Esophagus squamous epithelium (tissue), 5 donors: ENCODE measurements around the gene ETV6. TPM values are rescaled to one million over a fixed set of nuclear protein-coding genes. Genes with fewer than 3 reads are reported as not detected.
"Not testable (repeated sequence)": the region's sequence is repeated elsewhere in the genome, so short reads cannot be mapped to it uniquely, and the experiment has no call there.

ENCODE experiments used
- DNase-seq: peaks from one replicate; lab custom pipeline; 2025; lab: John Stamatoyannopoulos, UW
- H3K27ac ChIP-seq, 4 donors: fragments of 200-600 bp; sonication (generic); one replicate each; pipeline ENCODE4 v1.5.1; 2016 to 2019; ENCODE audit warnings: mild to moderate bottlenecking in 1 of 4
- H3K27me3 ChIP-seq, 4 donors: fragments of 200-600 bp; sonication (generic); 1 replicate in 3 of 4; 2 replicates in 1 of 4; pipeline versions ENCODE4 v1.5.1 to v1.6.0; 2017 to 2021; ENCODE audit warnings: antibody characterized with exemption in 1 of 4
- H3K36me3 ChIP-seq, 3 donors: fragments of 200-600 bp; sonication (generic); one replicate each; pipeline ENCODE4 v1.5.1; 2016 to 2019
- H3K4me1 ChIP-seq, 3 donors: fragments of 200-600 bp; sonication (generic); one replicate each; pipeline ENCODE4 v1.5.1; 2017 to 2019
- H3K4me3 ChIP-seq, 4 donors: fragments of 200-600 bp; sonication (generic); 1 replicate in 3 of 4; 2 replicates in 1 of 4; pipeline ENCODE4 v1.5.1; 2016 to 2019; ENCODE audit warnings: mild to moderate bottlenecking in 2 of 4, moderate library complexity in 1 of 4
- H3K9me3 ChIP-seq, 3 donors: fragments of 200-600 bp; sonication (generic); one replicate each; pipeline ENCODE4 v1.5.1; 2016 to 2019
- CTCF ChIP-seq, 6 experiments: fragments of 450-650 bp in 4 of 6; fragments of 200-600 bp in 2 of 6; sonication (generic) in 2 of 6; IDR thresholded peaks; one replicate each; pipeline ENCODE4 v1.5.1; 2016 to 2019; ENCODE audit warnings: antibody characterized with exemption in 6 of 6, mild to moderate bottlenecking in 4 of 6, moderate library complexity in 4 of 6
- POLR2A ChIP-seq, 4 donors: fragments of 450-650 bp; IDR thresholded peaks; one replicate each; pipeline ENCODE4 v1.6.1; 2017; ENCODE audit warnings: antibody characterized with exemption in 4 of 4, mild to moderate bottlenecking in 4 of 4, moderate library complexity in 3 of 4
- WGBS, 2 donors: methylation state at CpG; one replicate each; pipeline ENCODE4 v1.1.5; 2018; 5-methylcytosine and 5-hydroxymethylcytosine counted together
- intact Hi-C: fragments of 100-400 bp; cut with DNase I; formaldehyde crosslinking; loops from one replicate; pipeline ENCODE4 v1.15.0; 2022
- total RNA-seq, 4 donors: library from RNA; depleted of rRNA; stranded (reverse); fragments of >200 nt; gene quantifications; one replicate each; pipeline ENCODE4 v1.1.0, GENCODE V29; 2016
- donor health status: DM: yes; HTN: yes; CAD: no.

The ETV6 gene
- total RNA-seq, 4 donors from 2014 or later: 11.3 to 17.3 (median 13.8) TPM

- Histone ChIP-seq H3K36me3 (no peaks in the 10 kb centered on the region), H3K4me3 (no peak overlapping the region), H3K9me3 (no peaks in the 10 kb centered on the region), H3K27ac (no peak overlapping the region), H3K27me3 (no peaks in the 10 kb centered on the region), H3K4me1 (no peaks in the 10 kb centered on the region)
- no peak for DNase-seq
- intact Hi-C loops: no loop called here
- 52 to 75% methylated on average over 4 of the region's 4 CpGs for WGBS, 2 donors
- TF ChIP-seq POLR2A (IDR thresholded peaks at IDR 0.05): no peak
- TF ChIP-seq CTCF (IDR thresholded peaks at IDR 0.05): no peak
Measured at GRCh38 chr12:11623382-11623781, 26.1 kb upstream of the ETV6 start.

DNA sequence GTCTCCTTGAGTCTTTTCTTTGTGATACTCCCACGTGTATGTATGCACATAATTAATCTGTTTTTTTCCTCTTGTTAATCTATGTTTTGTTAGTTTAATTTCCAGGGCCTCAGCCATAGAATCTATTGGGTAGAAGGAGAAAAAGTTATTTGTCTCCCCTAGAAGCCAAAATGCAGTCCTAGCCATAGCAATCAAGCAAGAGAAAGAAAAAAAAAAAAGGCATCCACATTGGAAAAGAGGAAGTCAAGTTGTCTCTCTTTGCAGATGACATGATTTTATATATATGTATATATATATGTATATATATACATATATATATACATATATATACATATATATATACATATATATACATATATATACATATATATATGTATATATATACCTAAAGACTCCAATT lies 25.4 kb upstream of the ETV6 start:
- WGBS, 2 donors: 85 to 89% methylated on average over 1 of the region's 1 CpG
- Histone ChIP-seq H3K9me3 (no peaks in the 10 kb centered on the region), H3K36me3 (no peaks in the 10 kb centered on the region), H3K27me3 (no peaks in the 10 kb centered on the region), H3K4me1 (no peaks in the 10 kb centered on the region), H3K4me3 (no peak overlapping the region), H3K27ac (no peak overlapping the region)
- TF ChIP-seq POLR2A (IDR thresholded peaks at IDR 0.05): no peak
- no peak for TF ChIP-seq CTCF (IDR thresholded peaks at IDR 0.05)
- DNase-seq: no peak
- intact Hi-C loops: no loop called here

GRCh38 chr12:11627709-11628108 lies 21.8 kb upstream of the ETV6 start:
- intact Hi-C loops, H3K4me3 ChIP-seq, H3K36me3 ChIP-seq, H3K4me1 ChIP-seq, DNase-seq, H3K27me3 ChIP-seq, H3K9me3 ChIP-seq, H3K27ac ChIP-seq: not testable (repeated sequence)
- 73 to 81% methylated on average over 5 of the region's 6 CpGs for WGBS, 2 donors

DNA sequence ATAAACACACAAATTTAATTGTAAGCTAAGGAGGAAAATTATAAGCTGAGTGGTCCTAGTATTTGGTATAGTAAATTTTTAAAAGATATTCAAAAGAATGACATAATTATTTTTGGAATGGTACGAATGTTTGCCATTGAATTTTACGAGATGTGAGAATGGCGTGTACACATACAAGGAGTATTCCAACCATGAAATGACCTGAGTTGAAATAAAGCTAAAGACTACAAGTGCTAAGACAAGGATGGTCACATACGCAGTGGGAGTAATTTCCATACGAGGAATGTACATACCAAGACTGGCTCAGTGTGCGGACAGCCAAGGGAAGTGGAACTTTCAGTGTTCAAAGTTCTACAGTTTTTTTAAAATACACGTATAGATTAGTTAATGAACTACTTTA lies 21.1 kb upstream of the ETV6 start:
- intact Hi-C loops: no loop called here
- H3K27me3 ChIP-seq: no peaks in the 10 kb centered on the region
- 79 to 91% methylated on average over 7 of the region's 7 CpGs for WGBS, 2 donors
- no peak overlapping the region for H3K27ac ChIP-seq
- no peak for DNase-seq
- no peaks in the 10 kb centered on the region for H3K36me3 ChIP-seq
- no peak for TF ChIP-seq CTCF (IDR thresholded peaks at IDR 0.05)
- no peak for TF ChIP-seq POLR2A (IDR thresholded peaks at IDR 0.05)
- no peaks in the 10 kb centered on the region for H3K4me1 ChIP-seq
- H3K4me3 ChIP-seq: no peak overlapping the region
- no peaks in the 10 kb centered on the region for H3K9me3 ChIP-seq

- Histone ChIP-seq H3K27me3 (no peaks in the 10 kb centered on the region), H3K4me3 (no peak overlapping the region), H3K9me3 (no peaks in the 10 kb centered on the region), H3K4me1 (no peaks in the 10 kb centered on the region), H3K36me3 (no peaks in the 10 kb centered on the region), H3K27ac (no peak overlapping the region)
- TF ChIP-seq CTCF (IDR thresholded peaks at IDR 0.05) (no peak), POLR2A (IDR thresholded peaks at IDR 0.05) (no peak)
- WGBS, 2 donors: 64 to 89% methylated on average over 4 to 5 of the region's 5 CpGs
- DNase-seq: no peak
- intact Hi-C loops: no loop called here
Measured at GRCh38 chr12:11630046-11630706, 19.3 kb upstream of the ETV6 start.

DNA sequence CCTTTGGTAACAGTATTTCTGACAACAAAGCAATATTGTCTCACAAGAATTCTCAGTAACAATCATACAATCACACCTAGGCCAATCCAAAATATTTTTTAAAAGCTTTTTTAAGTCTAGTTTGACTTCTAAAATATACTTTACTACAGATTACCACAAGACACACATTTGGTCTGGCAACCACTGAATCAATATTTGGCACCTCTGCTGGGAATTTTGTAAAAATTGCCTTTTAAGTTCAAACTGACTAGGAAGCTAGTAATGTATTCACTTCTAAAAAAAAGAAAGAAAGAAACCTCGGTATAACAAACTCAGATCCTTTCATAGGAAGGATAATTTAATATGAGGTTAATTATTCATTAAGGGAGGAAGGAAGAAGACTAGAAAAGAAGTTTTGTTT lies 18.2 kb upstream of the ETV6 start:
- Histone ChIP-seq H3K4me3 (no peak overlapping the region), H3K4me1 (no peaks in the 10 kb centered on the region), H3K9me3 (no peaks in the 10 kb centered on the region), H3K27me3 (no peaks in the 10 kb centered on the region), H3K36me3 (no peaks in the 10 kb centered on the region), H3K27ac (no peak overlapping the region)
- no peak for DNase-seq
- TF ChIP-seq CTCF (IDR thresholded peaks at IDR 0.05): no peak
- no peak for TF ChIP-seq POLR2A (IDR thresholded peaks at IDR 0.05)
- 28 to 64% methylated on average over 1 of the region's 1 CpG for WGBS, 2 donors
- intact Hi-C loops: no loop called here

DNA sequence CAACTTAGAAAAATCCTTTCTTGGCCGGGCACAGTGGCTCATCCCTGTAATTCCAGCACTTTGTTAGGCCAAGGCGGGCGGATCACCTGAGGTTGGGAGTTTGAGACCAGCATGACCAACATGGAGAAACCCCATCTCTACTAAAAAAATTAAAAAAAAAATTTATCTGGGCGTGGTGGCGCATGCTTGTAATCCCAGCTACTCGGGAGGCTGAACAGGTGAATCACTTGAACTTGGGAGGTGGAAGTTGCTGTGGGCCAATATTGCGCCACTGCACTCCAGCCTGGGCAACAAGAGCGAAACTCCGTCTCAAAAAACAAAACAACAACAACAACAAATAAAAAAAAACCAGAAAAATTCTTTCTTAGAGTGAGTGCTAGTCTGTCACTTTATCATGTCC lies 17.6 kb upstream of the ETV6 start:
- H3K9me3 ChIP-seq, H3K27me3 ChIP-seq, H3K4me1 ChIP-seq, DNase-seq, intact Hi-C loops, H3K4me3 ChIP-seq, H3K36me3 ChIP-seq, H3K27ac ChIP-seq: not testable (repeated sequence)
- 88 to 89% methylated on average over 9 of the region's 9 CpGs for WGBS, 2 donors
